ENCODE measurements around the gene TTC22. TPM values are rescaled to one million over a fixed set of nuclear protein-coding genes. Genes with fewer than 3 reads are reported as not detected.

TTC22 gene
- total RNA-seq, 1 experiment from 2014 or later, result 1.8 TPM

GRCh38 chr1:54845772-54846171, 44.6 kb upstream of the TTC22 start (continued):
- TF ChIP-seq ATF3 (IDR thresholded peaks at IDR 0.05), result no peak

- Histone ChIP-seq H3K9ac (ENCODE audit: low read length) (no peak overlapping the region), H3K79me2 (ENCODE audit: insufficient read depth, low read length) (no peaks in the 10 kb centered on the region), H3K36me3 (ENCODE audit: control insufficient read depth in 1 of 2, insufficient read depth in 2 of 2, low read length in 2 of 2) (0 out of 4 replicates have a peak, but pooled peaks cover 0 to 1% of the 10 kb centered on the region in 2 experiments), H3K9me2 (ENCODE audit: insufficient read depth) (no peaks in the 10 kb centered on the region), H3K9me3 (ENCODE audit: control insufficient read depth in 1 of 2, insufficient read depth in 1 of 2, low read depth in 1 of 2, low read length in 2 of 2) (no peaks in the 10 kb centered on the region), H3K4me2 (ENCODE audit: low read length) (no peak overlapping the region), H3K27ac (ENCODE audit: low read depth, low read length) (no peak overlapping the region), H3K4me1 (ENCODE audit: control insufficient read depth in 1 of 2, insufficient read depth in 2 of 2, low read length in 2 of 2) (no peaks in the 10 kb centered on the region), H4K20me1 (ENCODE audit: insufficient read depth) (no peaks in the 10 kb centered on the region), H2AFZ (ENCODE audit: low read depth, low read length, poor library complexity, severe bottlenecking) (no peak overlapping the region), H3K27me3 (ENCODE audit: insufficient read depth, low read length) (no peaks in the 10 kb centered on the region), H3K4me3 (replicated peaks in 1 of 2; ENCODE audit: low read depth in 1 of 2, low read length in 2 of 2) (no peak overlapping the region)
- intact Hi-C loops (cut with micrococcal nuclease), result no loop called here
- ChIA-PET CTCF (no interaction called here), RAD21 (ENCODE audit: low non-redundant PET in 1 of 2, low total read pairs in 2 of 2, uncharacterized antibody in 2 of 2, unreplicated experiment in 2 of 2) (no interaction called here), POLR2A (no interaction called here)
- no peak for DNase-seq (ENCODE audit: low read depth, low spot score)
- TF ChIP-seq SRF (IDR thresholded peaks at IDR 0.05; ENCODE audit: low read depth) (no peak), POLR2A (IDR thresholded peaks at IDR 0.05; ENCODE audit: borderline replicate concordance, extremely low read depth, insufficient read depth, insufficient read length) (no peak), SP1 (IDR thresholded peaks at IDR 0.05; ENCODE audit: low read depth) (no peak), ZFX (IDR thresholded peaks at IDR 0.05) (no peak), ZBTB33 (IDR thresholded peaks at IDR 0.05; ENCODE audit: extremely low read depth, insufficient replicate concordance, low read length) (no peak), REST (IDR thresholded peaks at IDR 0.05; ENCODE audit: low read depth) (no peak), POLR2AphosphoS5 (IDR thresholded peaks at IDR 0.05; ENCODE audit: low read depth, low read length) (no peak), ATF3 (IDR thresholded peaks at IDR 0.05) (no peak)
- BruUV-seq (replicated peaks), result no TSS peak
- ATAC-seq, result no peak
Measured at GRCh38 chr1:54844564-54844963, 43.4 kb upstream of the TTC22 start.
